CD14-positive monocyte (primary cell): ENCODE results near the gene PARD6B. TPM values are rescaled to one million over a fixed set of nuclear protein-coding genes. Genes with fewer than 3 reads are reported as not detected.

Experiments used
- DNase-seq, 3 donors: peaks; one replicate each; pipeline ENCODE4 v3.0.0-alpha.2; 2011 to 2022
- H2AFZ ChIP-seq: 2 replicates; pipeline ENCODE4 v1.6.0; 2012; ENCODE audit warnings: mild to moderate bottlenecking, low read depth, low read length, inconsistent platforms; ENCODE audit not compliant: insufficient read depth, poor library complexity, severe bottlenecking
- H3K27ac ChIP-seq, 2 donors: 1 replicate in 1 of 2; 2 replicates in 1 of 2; pipeline ENCODE4 v1.5.1; 2012 to 2013; ENCODE audit warnings: low read length in 2 of 2, control low read depth in 1 of 2, inconsistent platforms in 1 of 2, low read depth in 1 of 2, mild to moderate bottlenecking in 1 of 2
- H3K27me3 ChIP-seq, 2 donors: one replicate each; pipeline versions ENCODE4 v1.6.0 to v1.6.1; 2011 to 2013; ENCODE audit warnings: low read length in 2 of 2; ENCODE audit not compliant: control insufficient read depth in 2 of 2, insufficient read depth in 2 of 2
- H3K36me3 ChIP-seq, 2 donors: replicated peaks in 1 of 2; 1 replicate in 1 of 2; 2 replicates in 1 of 2; pipeline versions ENCODE4 v1.5.1 to v1.6.1; 2012 to 2013; ENCODE audit warnings: low read length in 2 of 2, control low read depth in 1 of 2, inconsistent platforms in 1 of 2, mild to moderate bottlenecking in 1 of 2; ENCODE audit not compliant: insufficient read depth in 2 of 2, control insufficient read depth in 1 of 2
- H3K4me1 ChIP-seq, 2 donors: 1 replicate in 1 of 2; 2 replicates in 1 of 2; pipeline versions ENCODE4 v1.5.1 to v1.6.1; 2012 to 2013; ENCODE audit warnings: low read length in 2 of 2, control low read depth in 1 of 2, inconsistent platforms in 1 of 2, mild to moderate bottlenecking in 1 of 2, moderate library complexity in 1 of 2; ENCODE audit not compliant: insufficient read depth in 2 of 2, control insufficient read depth in 1 of 2
- H3K4me2 ChIP-seq: replicated peaks from 2 replicates; pipeline ENCODE3; 2012; ENCODE audit warnings: low read length, moderate library complexity, mild to moderate bottlenecking; ENCODE audit not compliant: poor library complexity, severe bottlenecking; ENCODE audit errors: extremely low read depth
- H3K4me3 ChIP-seq, 3 experiments: fragments of 200-600 bp in 1 of 3; sonication (generic) in 1 of 3; replicated peaks in 1 of 3; 1 replicate in 2 of 3; 2 replicates in 1 of 3; pipeline ENCODE4 v1.5.1; 2011 to 2013; ENCODE audit warnings: low read length in 3 of 3, mild to moderate bottlenecking in 3 of 3, control low read depth in 2 of 3, low read depth in 2 of 3, inconsistent platforms in 1 of 3, moderate library complexity in 1 of 3
- H3K79me2 ChIP-seq: 2 replicates; pipeline ENCODE4 v1.6.0; 2012; ENCODE audit warnings: mild to moderate bottlenecking, control low read depth, inconsistent platforms, low read length, moderate library complexity; ENCODE audit not compliant: insufficient read depth
- H3K9ac ChIP-seq: 2 replicates; pipeline ENCODE4 v1.6.0; 2017; ENCODE audit warnings: low read length, mild to moderate bottlenecking; ENCODE audit not compliant: insufficient read depth, poor library complexity, severe bottlenecking
- H3K9me3 ChIP-seq, 2 donors: replicated peaks in 1 of 2; 1 replicate in 1 of 2; 2 replicates in 1 of 2; pipeline versions ENCODE4 v1.5.1 to v1.6.1; 2012 to 2013; ENCODE audit warnings: low read length in 2 of 2, control low read depth in 1 of 2; ENCODE audit not compliant: control insufficient read depth in 1 of 2, insufficient read depth in 1 of 2
- H4K20me1 ChIP-seq: 2 replicates; pipeline ENCODE4 v1.6.0; 2012; ENCODE audit warnings: mild to moderate bottlenecking, low read length, control low read depth, moderate library complexity; ENCODE audit not compliant: insufficient read depth
- H3K27ac Mint-ChIP-seq, 7 donors: one replicate each; pipeline ENCODE4 v1.8.0; 2020; ENCODE audit warnings: mild to moderate bottlenecking in 7 of 7, mixed read lengths in 7 of 7, moderate library complexity in 6 of 7, inconsistent platforms in 2 of 7
- H3K27me3 Mint-ChIP-seq, 3 donors: one replicate each; pipeline ENCODE4 v1.8.0; 2021 to 2022; ENCODE audit warnings: low read depth in 3 of 3, mild to moderate bottlenecking in 3 of 3, mixed read lengths in 3 of 3, moderate library complexity in 3 of 3, inconsistent platforms in 1 of 3
- H3K36me3 Mint-ChIP-seq, 2 donors: one replicate each; pipeline ENCODE4 v1.8.0; 2020; ENCODE audit warnings: mixed read lengths in 2 of 2, inconsistent platforms in 1 of 2, mild to moderate bottlenecking in 1 of 2
- H3K4me1 Mint-ChIP-seq: one replicate; pipeline ENCODE4 v1.8.0; 2020; ENCODE audit warnings: mild to moderate bottlenecking, mixed read lengths
- H3K4me3 Mint-ChIP-seq, 2 donors: one replicate each; pipeline ENCODE4 v1.8.0; 2020; ENCODE audit warnings: mild to moderate bottlenecking in 2 of 2, mixed read lengths in 2 of 2, moderate library complexity in 1 of 2
- H3K9me3 Mint-ChIP-seq, 7 donors: one replicate each; pipeline ENCODE4 v1.8.0; 2020 to 2022; ENCODE audit warnings: mixed read lengths in 7 of 7, mild to moderate bottlenecking in 6 of 7, moderate library complexity in 6 of 7, inconsistent platforms in 2 of 7
- WGBS: methylation state at CpG from one replicate; pipeline ENCODE4 v1.1.5; 2013; ENCODE audit warnings: missing lambda C conversion rate; ENCODE audit not compliant: insufficient coverage; 5-methylcytosine and 5-hydroxymethylcytosine counted together
- intact Hi-C, 2 donors: fragments of 100-400 bp; cut with micrococcal nuclease; formaldehyde crosslinking; loops; one replicate each; pipeline versions ENCODE4 v1.15.0 to v1.15.1; 2023
- polyA plus RNA-seq, 3 donors: library from polyadenylated mRNA; depleted of rRNA in 1 of 3; unstranded in 2 of 3; stranded (reverse) in 1 of 3; fragments of 300-500 nt in 2 of 3; fragments of >200 nt in 1 of 3; fragmentation: Illumina TruSeq in 2 of 3; gene quantifications; 1 replicate in 2 of 3; 2 replicates in 1 of 3; pipeline ENCODE4 v1.2.3, GENCODE V29; 2012 to 2021
- TF ChIP-seq, protein P1 (sequence below): fragments of 200-600 bp; IDR thresholded peaks from one replicate; pipeline ENCODE4 v1.8.0; 2022; ENCODE audit warnings: antibody characterized with exemption, mild to moderate bottlenecking

PARD6B gene
- polyA plus RNA-seq, 3 donors = 0.04 to 0.13 (median 0.13) TPM

GRCh38 chr20:50719328-50719727 lies 12.1 kb upstream of the PARD6B start:
- Histone ChIP-seq H3K27ac (no peak overlapping the region), H3K27me3 (no peaks in the 10 kb centered on the region), H3K4me3 (no peak overlapping the region), H3K9ac (no peak overlapping the region), H3K4me2 (no peak overlapping the region), H2AFZ (no peak overlapping the region), H4K20me1 (no peaks in the 10 kb centered on the region), H3K9me3 (no peaks in the 10 kb centered on the region), H3K36me3 (no peaks in the 10 kb centered on the region), H3K4me1 (no peaks in the 10 kb centered on the region), H3K79me2 (no peaks in the 10 kb centered on the region)
- H3K4me3 Mint-ChIP-seq = no peak overlapping the region
- H3K9me3 Mint-ChIP-seq = no peaks in the 10 kb centered on the region
- no peak overlapping the region for H3K27ac Mint-ChIP-seq
- DNase-seq = no peak
- 97% methylated on average over 4 of the region's 4 CpGs for WGBS
- intact Hi-C loops = no loop called here
- TF ChIP-seq, protein P1, sequence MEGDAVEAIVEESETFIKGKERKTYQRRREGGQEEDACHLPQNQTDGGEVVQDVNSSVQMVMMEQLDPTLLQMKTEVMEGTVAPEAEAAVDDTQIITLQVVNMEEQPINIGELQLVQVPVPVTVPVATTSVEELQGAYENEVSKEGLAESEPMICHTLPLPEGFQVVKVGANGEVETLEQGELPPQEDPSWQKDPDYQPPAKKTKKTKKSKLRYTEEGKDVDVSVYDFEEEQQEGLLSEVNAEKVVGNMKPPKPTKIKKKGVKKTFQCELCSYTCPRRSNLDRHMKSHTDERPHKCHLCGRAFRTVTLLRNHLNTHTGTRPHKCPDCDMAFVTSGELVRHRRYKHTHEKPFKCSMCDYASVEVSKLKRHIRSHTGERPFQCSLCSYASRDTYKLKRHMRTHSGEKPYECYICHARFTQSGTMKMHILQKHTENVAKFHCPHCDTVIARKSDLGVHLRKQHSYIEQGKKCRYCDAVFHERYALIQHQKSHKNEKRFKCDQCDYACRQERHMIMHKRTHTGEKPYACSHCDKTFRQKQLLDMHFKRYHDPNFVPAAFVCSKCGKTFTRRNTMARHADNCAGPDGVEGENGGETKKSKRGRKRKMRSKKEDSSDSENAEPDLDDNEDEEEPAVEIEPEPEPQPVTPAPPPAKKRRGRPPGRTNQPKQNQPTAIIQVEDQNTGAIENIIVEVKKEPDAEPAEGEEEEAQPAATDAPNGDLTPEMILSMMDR = no peak
- peaks cover 3 to 8% (median 7%) of the 10 kb centered on the region in 3 donors for H3K27me3 Mint-ChIP-seq
- no peaks in the 10 kb centered on the region for H3K4me1 Mint-ChIP-seq
- H3K36me3 Mint-ChIP-seq = no peaks in the 10 kb centered on the region

GRCh38 chr20:50720026-50720425 lies 11.4 kb upstream of the PARD6B start:
- DNase-seq = no peak
- Histone ChIP-seq H4K20me1 (no peaks in the 10 kb centered on the region), H3K27me3 (no peaks in the 10 kb centered on the region), H3K4me3 (no peak overlapping the region), H3K79me2 (no peaks in the 10 kb centered on the region), H3K27ac (no peak overlapping the region), H3K9me3 (no peaks in the 10 kb centered on the region), H3K36me3 (no peaks in the 10 kb centered on the region), H3K9ac (no peak overlapping the region), H2AFZ (no peak overlapping the region), H3K4me2 (no peak overlapping the region), H3K4me1 (no peaks in the 10 kb centered on the region)
- TF ChIP-seq, protein P1 = no peak
- intact Hi-C loops = no loop called here
- peaks cover 3 to 8% (median 5%) of the 10 kb centered on the region in 3 donors for H3K27me3 Mint-ChIP-seq
- WGBS = no CpG with 5 or more reads among the region's 5 CpGs
- no peaks in the 10 kb centered on the region for H3K36me3 Mint-ChIP-seq
- H3K4me3 Mint-ChIP-seq = no peak overlapping the region
- H3K4me1 Mint-ChIP-seq = no peaks in the 10 kb centered on the region
- H3K9me3 Mint-ChIP-seq = no peaks in the 10 kb centered on the region
- no peak overlapping the region for H3K27ac Mint-ChIP-seq
